ENCODE data around the gene PTPRM. TPM values are rescaled to one million over a fixed set of nuclear protein-coding genes. Genes with fewer than 3 reads are reported as not detected.

Gene PTPRM
- total RNA-seq, 1 experiment from 2014 or later: not detected

GRCh38 chr18:7979714-7980113 lies 412.6 kb downstream of the PTPRM start:
- no peaks in the 10 kb centered on the region for H3K4me1 ChIP-seq (ENCODE audit: insufficient read depth, low read length, poor library complexity, severe bottlenecking)
- intact Hi-C loops (cut with micrococcal nuclease; ENCODE audit: unreplicated experiment): no loop called here
- no peak for DNase-seq (ENCODE audit: low spot score)
- ChIA-PET POLR2A (ENCODE audit: low non-redundant PET) (no interaction called here), CTCF (no interaction called here)
- no peak overlapping the region for H3K27ac ChIP-seq (ENCODE audit: low read depth, low read length, poor library complexity, severe bottlenecking)
- H3K4me3 ChIP-seq (ENCODE audit: low read depth, low read length, poor library complexity, severe bottlenecking): no peak overlapping the region
- no peaks in the 10 kb centered on the region for H3K27me3 ChIP-seq (replicated peaks; ENCODE audit: insufficient read depth, low read depth, low read length, poor library complexity)
- no peaks in the 10 kb centered on the region for H3K36me3 ChIP-seq (ENCODE audit: insufficient read depth, low read length, poor library complexity, severe bottlenecking)
- no peak for TF ChIP-seq EZH2 (IDR thresholded peaks at IDR 0.05; ENCODE audit: borderline replicate concordance, low read depth, low read length, poor library complexity, severe bottlenecking)
- TF ChIP-seq, protein P1, sequence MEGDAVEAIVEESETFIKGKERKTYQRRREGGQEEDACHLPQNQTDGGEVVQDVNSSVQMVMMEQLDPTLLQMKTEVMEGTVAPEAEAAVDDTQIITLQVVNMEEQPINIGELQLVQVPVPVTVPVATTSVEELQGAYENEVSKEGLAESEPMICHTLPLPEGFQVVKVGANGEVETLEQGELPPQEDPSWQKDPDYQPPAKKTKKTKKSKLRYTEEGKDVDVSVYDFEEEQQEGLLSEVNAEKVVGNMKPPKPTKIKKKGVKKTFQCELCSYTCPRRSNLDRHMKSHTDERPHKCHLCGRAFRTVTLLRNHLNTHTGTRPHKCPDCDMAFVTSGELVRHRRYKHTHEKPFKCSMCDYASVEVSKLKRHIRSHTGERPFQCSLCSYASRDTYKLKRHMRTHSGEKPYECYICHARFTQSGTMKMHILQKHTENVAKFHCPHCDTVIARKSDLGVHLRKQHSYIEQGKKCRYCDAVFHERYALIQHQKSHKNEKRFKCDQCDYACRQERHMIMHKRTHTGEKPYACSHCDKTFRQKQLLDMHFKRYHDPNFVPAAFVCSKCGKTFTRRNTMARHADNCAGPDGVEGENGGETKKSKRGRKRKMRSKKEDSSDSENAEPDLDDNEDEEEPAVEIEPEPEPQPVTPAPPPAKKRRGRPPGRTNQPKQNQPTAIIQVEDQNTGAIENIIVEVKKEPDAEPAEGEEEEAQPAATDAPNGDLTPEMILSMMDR (conservative IDR thresholded peaks at IDR 0.05; ENCODE audit: low read depth, low read length): no peak
- BruUV-seq (replicated peaks): no TSS peak
- H3K9me3 ChIP-seq (ENCODE audit: low read depth, low read length, poor library complexity, severe bottlenecking): peaks cover 4% of the 10 kb centered on the region

DNA sequence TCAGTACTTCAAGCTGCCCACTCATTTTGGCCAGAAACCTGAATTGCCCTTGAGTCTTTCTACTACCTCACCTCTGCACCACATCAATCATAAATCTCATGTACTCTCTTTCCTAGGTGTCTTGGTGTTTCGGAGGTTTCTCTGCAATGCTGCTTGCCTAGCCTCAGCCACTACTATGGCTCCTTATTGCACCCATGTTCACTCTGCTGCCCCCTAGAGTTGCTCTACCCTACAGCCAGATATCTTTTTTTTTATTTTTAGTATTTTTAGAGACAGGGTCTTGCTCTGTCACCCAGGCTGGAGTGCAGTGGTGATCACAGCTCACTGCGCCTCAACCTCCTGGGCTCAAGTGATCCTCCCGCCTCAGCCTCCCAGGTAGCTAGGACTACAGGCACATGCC lies 413.0 kb downstream of the PTPRM start:
- H3K27ac ChIP-seq (ENCODE audit: low read depth, low read length, poor library complexity, severe bottlenecking): no peak overlapping the region
- POLR2A ChIA-PET (ENCODE audit: low non-redundant PET): no interaction called here
- H3K4me3 ChIP-seq (ENCODE audit: low read depth, low read length, poor library complexity, severe bottlenecking): no peak overlapping the region
- BruUV-seq (replicated peaks): no TSS peak
- peaks cover 4% of the 10 kb centered on the region for H3K9me3 ChIP-seq (ENCODE audit: low read depth, low read length, poor library complexity, severe bottlenecking)
- no peak for DNase-seq (ENCODE audit: low spot score)
- intact Hi-C loops (cut with micrococcal nuclease; ENCODE audit: unreplicated experiment): no loop called here
- CTCF ChIA-PET: no interaction called here
- no peak for TF ChIP-seq EZH2 (IDR thresholded peaks at IDR 0.05; ENCODE audit: borderline replicate concordance, low read depth, low read length, poor library complexity, severe bottlenecking)
- TF ChIP-seq, protein P1 (conservative IDR thresholded peaks at IDR 0.05; ENCODE audit: low read depth, low read length): no peak
- H3K36me3 ChIP-seq (ENCODE audit: insufficient read depth, low read length, poor library complexity, severe bottlenecking): no peaks in the 10 kb centered on the region
- no peaks in the 10 kb centered on the region for H3K4me1 ChIP-seq (ENCODE audit: insufficient read depth, low read length, poor library complexity, severe bottlenecking)
- H3K27me3 ChIP-seq (replicated peaks; ENCODE audit: insufficient read depth, low read depth, low read length, poor library complexity): no peaks in the 10 kb centered on the region

GRCh38 chr18:7980656-7981055 lies 413.5 kb downstream of the PTPRM start:
- Histone ChIP-seq H3K9me3 (ENCODE audit: low read depth, low read length, poor library complexity, severe bottlenecking) (peaks cover 4% of the 10 kb centered on the region), H3K4me1 (ENCODE audit: insufficient read depth, low read length, poor library complexity, severe bottlenecking) (no peaks in the 10 kb centered on the region), H3K4me3 (ENCODE audit: low read depth, low read length, poor library complexity, severe bottlenecking) (no peak overlapping the region), H3K27me3 (replicated peaks; ENCODE audit: insufficient read depth, low read depth, low read length, poor library complexity) (no peaks in the 10 kb centered on the region), H3K36me3 (ENCODE audit: insufficient read depth, low read length, poor library complexity, severe bottlenecking) (no peaks in the 10 kb centered on the region), H3K27ac (ENCODE audit: low read depth, low read length, poor library complexity, severe bottlenecking) (no peak overlapping the region)
- no peak for TF ChIP-seq EZH2 (IDR thresholded peaks at IDR 0.05; ENCODE audit: borderline replicate concordance, low read depth, low read length, poor library complexity, severe bottlenecking)
- TF ChIP-seq, protein P1 (conservative IDR thresholded peaks at IDR 0.05; ENCODE audit: low read depth, low read length): no peak
- POLR2A ChIA-PET (ENCODE audit: low non-redundant PET): no interaction called here
- BruUV-seq (replicated peaks): no TSS peak
- CTCF ChIA-PET: no interaction called here
- intact Hi-C loops (cut with micrococcal nuclease; ENCODE audit: unreplicated experiment): no loop called here
- DNase-seq (ENCODE audit: low spot score): no peak
